Measurements from ENCODE around the gene ADAMTS3.

DNA sequence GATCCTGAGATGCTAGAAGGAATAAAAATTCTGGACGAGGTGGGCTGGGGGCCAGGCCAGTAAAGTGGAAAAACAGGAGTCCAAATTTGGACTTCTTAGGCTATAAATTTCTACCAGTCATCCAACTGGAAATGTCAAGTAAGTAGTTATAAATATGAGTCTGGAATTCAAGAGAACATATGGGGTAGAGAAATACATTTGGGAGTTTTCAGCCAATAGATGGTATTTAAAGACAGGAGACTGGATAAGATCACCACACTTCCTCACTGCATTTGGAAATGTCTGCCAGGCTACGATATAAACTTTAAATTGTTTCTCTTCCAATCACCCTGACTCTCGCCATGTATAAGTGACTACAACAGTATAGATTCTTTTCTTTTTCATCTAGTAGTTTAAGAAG, 294.8 kb downstream of the ADAMTS3 start:
- TF ChIP-seq ZNF274 (IDR thresholded peaks at IDR 0.05; ENCODE audit: low read length) (no peak), ZNF274 (tag by site-specific recombination; IDR thresholded peaks at IDR 0.05; ENCODE audit: borderline replicate concordance) (no peak), MYNN (tag by site-specific recombination; IDR thresholded peaks at IDR 0.05; ENCODE audit: borderline replicate concordance) (no peak), ZNF423 (tag by site-specific recombination; IDR thresholded peaks at IDR 0.05) (no peak), ZNF121 (tag by site-specific recombination; IDR thresholded peaks at IDR 0.05) (no peak), SCRT2 (tag by site-specific recombination; IDR thresholded peaks at IDR 0.05) (no peak), ZNF24 (tag by site-specific recombination; IDR thresholded peaks at IDR 0.05) (no peak), ZBTB7A (tag by site-specific recombination; IDR thresholded peaks at IDR 0.05; ENCODE audit: low read depth) (no peak)
- TF ChIP-seq, protein P1, sequence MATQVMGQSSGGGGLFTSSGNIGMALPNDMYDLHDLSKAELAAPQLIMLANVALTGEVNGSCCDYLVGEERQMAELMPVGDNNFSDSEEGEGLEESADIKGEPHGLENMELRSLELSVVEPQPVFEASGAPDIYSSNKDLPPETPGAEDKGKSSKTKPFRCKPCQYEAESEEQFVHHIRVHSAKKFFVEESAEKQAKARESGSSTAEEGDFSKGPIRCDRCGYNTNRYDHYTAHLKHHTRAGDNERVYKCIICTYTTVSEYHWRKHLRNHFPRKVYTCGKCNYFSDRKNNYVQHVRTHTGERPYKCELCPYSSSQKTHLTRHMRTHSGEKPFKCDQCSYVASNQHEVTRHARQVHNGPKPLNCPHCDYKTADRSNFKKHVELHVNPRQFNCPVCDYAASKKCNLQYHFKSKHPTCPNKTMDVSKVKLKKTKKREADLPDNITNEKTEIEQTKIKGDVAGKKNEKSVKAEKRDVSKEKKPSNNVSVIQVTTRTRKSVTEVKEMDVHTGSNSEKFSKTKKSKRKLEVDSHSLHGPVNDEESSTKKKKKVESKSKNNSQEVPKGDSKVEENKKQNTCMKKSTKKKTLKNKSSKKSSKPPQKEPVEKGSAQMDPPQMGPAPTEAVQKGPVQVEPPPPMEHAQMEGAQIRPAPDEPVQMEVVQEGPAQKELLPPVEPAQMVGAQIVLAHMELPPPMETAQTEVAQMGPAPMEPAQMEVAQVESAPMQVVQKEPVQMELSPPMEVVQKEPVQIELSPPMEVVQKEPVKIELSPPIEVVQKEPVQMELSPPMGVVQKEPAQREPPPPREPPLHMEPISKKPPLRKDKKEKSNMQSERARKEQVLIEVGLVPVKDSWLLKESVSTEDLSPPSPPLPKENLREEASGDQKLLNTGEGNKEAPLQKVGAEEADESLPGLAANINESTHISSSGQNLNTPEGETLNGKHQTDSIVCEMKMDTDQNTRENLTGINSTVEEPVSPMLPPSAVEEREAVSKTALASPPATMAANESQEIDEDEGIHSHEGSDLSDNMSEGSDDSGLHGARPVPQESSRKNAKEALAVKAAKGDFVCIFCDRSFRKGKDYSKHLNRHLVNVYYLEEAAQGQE (tag by site-specific recombination; IDR thresholded peaks at IDR 0.05), result no peak
- TF ChIP-seq, protein P2, sequence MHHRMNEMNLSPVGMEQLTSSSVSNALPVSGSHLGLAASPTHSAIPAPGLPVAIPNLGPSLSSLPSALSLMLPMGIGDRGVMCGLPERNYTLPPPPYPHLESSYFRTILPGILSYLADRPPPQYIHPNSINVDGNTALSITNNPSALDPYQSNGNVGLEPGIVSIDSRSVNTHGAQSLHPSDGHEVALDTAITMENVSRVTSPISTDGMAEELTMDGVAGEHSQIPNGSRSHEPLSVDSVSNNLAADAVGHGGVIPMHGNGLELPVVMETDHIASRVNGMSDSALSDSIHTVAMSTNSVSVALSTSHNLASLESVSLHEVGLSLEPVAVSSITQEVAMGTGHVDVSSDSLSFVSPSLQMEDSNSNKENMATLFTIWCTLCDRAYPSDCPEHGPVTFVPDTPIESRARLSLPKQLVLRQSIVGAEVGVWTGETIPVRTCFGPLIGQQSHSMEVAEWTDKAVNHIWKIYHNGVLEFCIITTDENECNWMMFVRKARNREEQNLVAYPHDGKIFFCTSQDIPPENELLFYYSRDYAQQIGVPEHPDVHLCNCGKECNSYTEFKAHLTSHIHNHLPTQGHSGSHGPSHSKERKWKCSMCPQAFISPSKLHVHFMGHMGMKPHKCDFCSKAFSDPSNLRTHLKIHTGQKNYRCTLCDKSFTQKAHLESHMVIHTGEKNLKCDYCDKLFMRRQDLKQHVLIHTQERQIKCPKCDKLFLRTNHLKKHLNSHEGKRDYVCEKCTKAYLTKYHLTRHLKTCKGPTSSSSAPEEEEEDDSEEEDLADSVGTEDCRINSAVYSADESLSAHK (tag by site-specific recombination; IDR thresholded peaks at IDR 0.05), result no peak
- TF ChIP-seq, protein P3, sequence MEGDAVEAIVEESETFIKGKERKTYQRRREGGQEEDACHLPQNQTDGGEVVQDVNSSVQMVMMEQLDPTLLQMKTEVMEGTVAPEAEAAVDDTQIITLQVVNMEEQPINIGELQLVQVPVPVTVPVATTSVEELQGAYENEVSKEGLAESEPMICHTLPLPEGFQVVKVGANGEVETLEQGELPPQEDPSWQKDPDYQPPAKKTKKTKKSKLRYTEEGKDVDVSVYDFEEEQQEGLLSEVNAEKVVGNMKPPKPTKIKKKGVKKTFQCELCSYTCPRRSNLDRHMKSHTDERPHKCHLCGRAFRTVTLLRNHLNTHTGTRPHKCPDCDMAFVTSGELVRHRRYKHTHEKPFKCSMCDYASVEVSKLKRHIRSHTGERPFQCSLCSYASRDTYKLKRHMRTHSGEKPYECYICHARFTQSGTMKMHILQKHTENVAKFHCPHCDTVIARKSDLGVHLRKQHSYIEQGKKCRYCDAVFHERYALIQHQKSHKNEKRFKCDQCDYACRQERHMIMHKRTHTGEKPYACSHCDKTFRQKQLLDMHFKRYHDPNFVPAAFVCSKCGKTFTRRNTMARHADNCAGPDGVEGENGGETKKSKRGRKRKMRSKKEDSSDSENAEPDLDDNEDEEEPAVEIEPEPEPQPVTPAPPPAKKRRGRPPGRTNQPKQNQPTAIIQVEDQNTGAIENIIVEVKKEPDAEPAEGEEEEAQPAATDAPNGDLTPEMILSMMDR (tag by site-specific recombination; IDR thresholded peaks at IDR 0.05), result no peak
- TF ChIP-seq, protein P4, sequence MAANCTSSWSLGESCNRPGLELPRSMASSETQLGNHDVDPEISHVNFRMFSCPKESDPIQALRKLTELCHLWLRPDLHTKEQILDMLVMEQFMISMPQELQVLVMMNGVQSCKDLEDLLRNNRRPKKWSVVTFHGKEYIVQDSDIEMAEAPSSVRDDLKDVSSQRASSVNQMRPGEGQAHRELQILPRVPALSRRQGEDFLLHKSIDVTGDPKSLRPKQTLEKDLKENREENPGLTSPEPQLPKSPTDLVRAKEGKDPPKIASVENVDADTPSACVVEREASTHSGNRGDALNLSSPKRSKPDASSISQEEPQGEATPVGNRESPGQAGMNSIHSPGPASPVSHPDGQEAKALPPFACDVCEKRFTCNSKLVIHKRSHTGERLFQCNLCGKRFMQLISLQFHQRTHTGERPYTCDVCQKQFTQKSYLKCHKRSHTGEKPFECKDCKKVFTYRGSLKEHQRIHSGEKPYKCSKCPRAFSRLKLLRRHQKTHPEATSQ (tag by site-specific recombination; IDR thresholded peaks at IDR 0.05), result no peak
- TF ChIP-seq, protein P5, sequence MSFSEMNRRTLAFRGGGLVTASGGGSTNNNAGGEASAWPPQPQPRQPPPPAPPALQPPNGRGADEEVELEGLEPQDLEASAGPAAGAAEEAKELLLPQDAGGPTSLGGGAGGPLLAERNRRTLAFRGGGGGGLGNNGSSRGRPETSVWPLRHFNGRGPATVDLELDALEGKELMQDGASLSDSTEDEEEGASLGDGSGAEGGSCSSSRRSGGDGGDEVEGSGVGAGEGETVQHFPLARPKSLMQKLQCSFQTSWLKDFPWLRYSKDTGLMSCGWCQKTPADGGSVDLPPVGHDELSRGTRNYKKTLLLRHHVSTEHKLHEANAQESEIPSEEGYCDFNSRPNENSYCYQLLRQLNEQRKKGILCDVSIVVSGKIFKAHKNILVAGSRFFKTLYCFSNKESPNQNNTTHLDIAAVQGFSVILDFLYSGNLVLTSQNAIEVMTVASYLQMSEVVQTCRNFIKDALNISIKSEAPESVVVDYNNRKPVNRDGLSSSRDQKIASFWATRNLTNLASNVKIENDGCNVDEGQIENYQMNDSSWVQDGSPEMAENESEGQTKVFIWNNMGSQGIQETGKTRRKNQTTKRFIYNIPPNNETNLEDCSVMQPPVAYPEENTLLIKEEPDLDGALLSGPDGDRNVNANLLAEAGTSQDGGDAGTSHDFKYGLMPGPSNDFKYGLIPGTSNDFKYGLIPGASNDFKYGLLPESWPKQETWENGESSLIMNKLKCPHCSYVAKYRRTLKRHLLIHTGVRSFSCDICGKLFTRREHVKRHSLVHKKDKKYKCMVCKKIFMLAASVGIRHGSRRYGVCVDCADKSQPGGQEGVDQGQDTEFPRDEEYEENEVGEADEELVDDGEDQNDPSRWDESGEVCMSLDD (tag by site-specific recombination; IDR thresholded peaks at IDR 0.05), result no peak

Measured in HEK293 (cell line).